Forelimb muscle (tissue), 1 donor: Measurements from ENCODE around the gene BPGM. TPM values are rescaled to one million over a fixed set of nuclear protein-coding genes. Genes with fewer than 3 reads are reported as not detected.

Experiments used
- DNase-seq: peaks from one replicate; pipeline ENCODE4 v3.0.0-alpha.2; 2013; ENCODE audit warnings: low read depth
- polyA plus RNA-seq: library from polyadenylated mRNA; unstranded; fragments of 120-200 nt; gene quantifications from one replicate; pipeline ENCODE4 v1.2.1, GENCODE V29; 2013; ENCODE audit not compliant: insufficient read length

The BPGM gene
- polyA plus RNA-seq, 1 donor, result 20.9 TPM

DNA sequence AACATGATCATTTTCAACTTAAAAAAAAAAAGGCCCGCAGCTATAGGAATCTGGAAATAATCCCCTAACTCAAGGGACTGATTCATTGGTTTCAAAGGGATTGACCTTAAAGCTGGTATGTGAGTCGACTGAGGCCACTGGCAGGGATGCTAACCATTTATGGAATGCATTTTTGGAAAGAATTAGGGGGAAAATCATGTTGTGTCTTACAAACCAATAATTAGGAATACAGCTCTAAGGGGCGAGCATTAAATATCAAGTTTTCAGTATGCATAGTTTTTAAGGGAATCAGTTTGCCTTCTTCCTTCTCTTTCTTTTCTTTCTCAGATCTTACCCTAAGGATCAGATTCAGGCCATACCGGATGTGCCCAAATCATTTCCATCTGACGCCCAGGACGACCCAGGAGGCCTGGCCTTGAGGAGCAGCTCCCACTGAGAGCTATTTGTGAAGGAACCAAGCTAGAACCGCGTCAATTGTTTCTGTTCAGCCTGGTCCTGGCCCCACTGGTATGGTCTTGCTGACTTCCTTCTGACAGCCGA is 48.7 kb downstream of the BPGM start:
- DNase-seq, result no peak

DNA sequence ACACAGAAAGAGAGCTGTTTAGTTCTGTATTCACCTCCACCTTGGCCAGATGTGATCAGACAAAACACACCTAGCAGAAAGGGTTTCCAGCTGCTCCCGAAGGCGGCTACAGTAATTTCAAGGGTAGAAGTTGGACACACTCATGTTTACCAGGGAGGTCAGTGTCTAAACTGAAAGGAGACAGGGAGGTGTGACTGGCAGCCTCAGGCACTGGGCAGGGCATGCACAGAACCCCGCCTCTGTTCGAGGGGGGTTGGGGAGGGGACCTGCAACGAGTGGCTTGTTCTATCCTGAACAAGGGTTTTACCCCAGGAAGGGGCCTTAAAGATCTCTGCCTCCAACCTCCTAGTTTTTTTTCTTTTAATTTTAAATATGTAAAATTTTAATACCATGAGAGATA is 49.6 kb downstream of the BPGM start:
- no peak for DNase-seq

DNA sequence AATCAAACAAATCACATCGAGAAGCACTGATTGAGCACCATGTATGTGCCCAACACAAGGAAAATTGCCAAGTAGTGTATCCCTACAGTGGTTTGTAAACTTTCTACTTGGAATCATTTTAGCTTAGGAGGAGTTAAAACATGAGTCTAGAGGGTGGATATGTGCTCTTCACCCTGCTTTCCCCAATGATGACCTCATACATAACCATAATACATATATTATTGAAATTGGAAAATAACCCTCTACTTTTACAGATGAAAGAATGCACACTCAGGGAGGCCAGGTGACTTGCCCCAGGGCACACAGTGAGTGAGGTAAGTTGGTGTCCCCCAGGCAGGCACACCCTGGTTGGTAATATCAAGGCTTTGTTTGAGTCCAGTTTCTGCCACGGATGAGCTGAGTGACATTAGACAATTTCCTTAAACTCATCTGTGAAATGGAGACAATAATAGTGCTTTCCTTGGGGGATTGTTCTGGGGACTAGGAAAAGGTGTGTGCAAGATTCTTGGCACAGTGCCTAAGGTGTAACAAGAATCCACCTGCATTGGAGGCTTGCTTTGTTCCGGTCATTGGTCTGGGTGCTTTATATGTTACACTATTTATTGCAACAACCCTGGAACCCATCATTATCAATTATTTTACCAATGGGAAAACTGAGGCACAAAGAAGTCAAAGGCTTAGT is 50.7 kb downstream of the BPGM start:
- no peak for DNase-seq

DNA sequence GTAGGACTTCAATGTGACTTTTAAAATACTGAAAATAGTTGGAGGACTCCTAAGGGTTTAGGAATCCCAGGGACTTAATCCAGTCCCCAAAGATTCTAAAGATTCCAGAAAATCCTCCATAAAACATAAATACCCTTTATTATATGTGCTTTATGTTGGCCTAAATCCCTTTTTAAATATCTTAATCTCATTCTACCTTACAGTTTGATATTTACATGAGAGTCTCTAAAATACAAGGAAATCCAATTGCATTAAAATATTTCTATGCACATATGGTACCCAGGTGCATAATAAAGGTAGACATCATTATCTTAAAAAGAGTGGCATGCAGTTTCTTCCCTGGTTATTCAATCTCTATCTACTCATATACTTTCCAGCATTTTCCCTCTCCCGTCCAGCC is 51.8 kb downstream of the BPGM start:
- DNase-seq, result no peak

DNA sequence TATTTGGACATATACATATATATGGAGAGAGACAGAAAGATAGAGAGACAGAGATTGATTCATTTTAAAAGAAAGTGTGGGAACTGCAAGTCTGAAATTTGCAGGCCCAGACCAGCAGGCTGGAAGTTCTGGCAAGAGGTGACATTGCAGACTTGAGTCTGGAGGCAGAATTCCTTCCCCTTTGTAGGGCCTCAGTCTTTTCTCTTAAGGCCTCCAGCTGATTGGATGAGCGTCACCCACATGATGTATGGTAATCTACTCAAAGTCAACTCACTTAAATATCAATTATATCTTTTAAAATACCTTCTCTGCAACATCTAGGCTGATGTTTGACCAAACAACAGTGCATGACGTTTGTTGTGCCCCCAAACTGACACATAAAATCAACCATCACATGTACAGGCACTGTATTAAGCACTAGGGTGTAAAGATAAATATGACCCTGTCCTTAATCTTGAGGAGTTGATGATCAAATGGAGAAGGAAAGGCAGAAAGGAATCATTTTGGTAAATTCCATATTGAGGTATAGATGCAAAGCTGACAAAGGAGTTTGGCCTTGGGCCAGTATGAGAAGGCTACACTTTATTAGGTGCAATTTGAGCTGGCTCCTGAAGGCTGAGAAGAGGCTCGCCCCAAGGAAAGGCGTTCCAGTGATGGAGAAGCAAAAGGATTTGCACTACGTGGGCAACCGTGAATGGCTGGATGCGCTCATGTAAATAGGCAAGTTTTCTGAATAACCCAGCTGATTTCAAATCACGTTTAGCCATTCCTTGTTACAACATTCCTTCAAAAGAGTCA is 52.6 kb downstream of the BPGM start:
- DNase-seq, result no peak

DNA sequence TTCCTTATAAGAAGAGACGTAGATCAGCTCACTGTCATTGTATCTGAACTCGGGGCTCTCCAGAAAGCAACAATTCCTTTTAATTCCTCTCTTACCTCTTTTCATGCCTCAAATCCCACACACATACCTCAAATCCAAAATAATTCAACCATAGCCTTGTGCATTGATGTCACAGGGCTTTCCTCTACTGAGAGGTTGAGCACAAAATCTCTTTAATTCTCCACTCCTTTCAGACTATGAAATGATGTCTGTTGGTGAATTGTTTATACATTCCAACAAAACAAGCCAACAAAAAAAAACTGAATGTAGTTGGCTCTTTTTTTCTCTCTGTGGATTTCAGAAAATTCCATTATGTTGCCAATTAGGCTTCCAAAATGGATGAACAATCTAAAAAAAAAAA is 53.2 kb downstream of the BPGM start:
- no peak for DNase-seq

DNA sequence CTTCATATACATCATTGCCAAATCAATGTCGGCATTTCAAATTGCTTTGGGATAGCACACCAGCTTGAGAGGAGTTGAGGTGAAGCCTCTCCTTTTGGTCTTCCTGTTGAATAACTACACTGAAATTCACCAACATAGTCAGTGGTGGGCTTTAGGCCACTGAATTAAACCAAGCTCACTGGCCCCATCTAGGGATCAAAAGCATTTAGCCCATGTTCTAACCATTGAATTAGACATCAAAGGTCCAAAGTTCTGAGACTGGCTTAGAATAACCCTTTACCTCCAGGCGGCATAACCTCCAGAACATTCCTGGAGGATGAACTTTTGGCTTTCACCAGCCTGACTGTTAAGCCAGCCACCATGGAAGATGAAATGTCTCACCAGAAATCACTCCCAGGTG is 54.6 kb downstream of the BPGM start:
- DNase-seq, result no peak

DNA sequence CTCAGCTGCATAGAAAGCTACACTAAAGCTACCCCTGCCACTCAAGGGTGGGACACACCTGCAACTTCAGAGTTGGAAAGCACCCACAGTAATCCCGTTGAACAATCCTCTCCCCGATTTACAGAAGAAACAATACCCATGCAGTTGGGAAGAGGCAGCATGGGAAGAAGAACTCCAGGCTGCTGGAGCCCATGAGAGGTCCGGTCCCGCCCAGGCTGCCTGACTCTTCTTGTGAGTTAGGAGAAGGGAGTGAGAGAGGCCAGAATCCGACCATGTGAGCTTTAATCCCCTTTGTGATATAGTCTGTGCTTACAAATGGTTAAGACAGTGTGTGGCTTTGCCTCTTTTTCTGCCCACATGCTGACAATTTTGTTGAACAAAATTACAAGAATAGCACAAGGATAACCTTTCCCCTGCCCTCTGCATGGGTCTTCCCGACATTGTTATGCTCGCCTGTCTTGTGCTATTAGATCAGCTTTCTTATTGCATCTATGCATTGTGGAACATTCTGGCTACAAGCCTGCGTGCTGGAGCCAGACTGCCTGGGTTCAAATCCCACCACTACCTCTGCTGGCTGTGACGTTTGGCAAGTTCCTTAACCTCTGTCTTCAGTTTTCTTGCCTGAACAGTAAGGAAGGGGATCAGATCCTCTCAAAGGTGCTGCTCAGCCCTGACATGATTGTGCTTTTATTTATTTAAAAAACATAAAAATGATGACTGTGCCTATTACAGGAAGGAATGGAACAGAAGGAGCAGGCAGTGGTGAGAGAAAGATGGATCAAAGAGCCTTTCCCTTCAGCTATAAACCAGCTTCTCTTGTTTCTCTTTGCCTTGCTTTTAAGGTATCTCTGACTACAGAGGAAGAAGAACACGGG is 56.0 kb downstream of the BPGM start:
- DNase-seq, result no peak

DNA sequence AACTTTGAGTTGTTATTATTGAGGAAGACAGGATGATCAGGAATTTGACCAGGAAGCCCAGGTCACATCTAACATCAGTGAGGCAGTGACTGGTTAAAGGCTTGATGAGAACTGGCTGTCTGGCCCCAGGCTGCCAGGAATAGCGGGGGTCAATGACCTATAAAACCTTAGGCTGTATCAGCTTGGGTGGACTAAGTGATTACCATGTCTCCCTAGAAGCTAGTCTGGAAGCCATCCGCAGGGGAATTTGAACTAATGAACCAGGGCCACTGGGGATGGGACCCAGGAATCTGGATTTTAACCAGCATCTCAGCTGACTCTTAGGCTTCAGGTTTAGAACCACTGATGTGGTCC is 56.6 kb downstream of the BPGM start:
- no peak for DNase-seq

DNA sequence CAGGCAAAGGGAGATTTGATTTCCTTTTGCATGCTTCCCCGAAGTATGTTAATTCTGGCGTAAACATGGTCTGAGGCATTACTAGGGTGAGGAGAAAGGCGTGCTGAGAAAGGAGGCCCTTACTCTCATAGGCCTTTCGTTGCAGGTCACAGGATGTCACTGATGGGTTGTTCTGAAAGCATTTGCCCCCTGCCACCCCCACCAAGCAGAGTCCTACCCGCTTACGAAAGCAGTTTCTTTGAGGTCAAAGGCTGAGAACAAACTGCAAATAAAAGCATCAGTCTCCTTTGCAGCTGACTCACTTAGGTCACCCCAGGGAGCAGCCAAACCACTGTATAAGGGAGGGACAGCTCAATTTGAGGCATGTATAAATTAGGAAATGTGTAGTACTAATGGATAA is 57.1 kb downstream of the BPGM start:
- DNase-seq, result no peak

DNA sequence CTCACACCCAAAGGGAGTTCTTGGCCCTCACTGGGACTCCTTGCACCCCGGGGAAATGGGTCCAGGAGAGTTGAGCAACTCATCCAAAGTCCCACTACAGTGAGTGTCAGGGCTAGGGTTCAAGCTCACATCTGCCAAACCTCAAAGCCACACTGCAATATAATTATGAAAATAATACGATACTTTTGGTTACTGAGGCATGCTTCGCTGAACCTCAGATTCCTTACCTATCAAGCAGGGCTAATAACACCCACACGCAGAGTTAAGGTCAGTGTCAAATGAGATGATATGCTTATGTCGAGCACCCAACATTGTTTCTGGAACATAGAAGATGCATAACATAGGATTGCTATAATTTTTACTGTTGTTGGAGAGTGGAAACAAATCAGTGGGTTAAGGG is 58.2 kb downstream of the BPGM start:
- no peak for DNase-seq

GRCh38 chr7:134705716-134706115 is 59.1 kb downstream of the BPGM start:
- DNase-seq, result no peak

DNA sequence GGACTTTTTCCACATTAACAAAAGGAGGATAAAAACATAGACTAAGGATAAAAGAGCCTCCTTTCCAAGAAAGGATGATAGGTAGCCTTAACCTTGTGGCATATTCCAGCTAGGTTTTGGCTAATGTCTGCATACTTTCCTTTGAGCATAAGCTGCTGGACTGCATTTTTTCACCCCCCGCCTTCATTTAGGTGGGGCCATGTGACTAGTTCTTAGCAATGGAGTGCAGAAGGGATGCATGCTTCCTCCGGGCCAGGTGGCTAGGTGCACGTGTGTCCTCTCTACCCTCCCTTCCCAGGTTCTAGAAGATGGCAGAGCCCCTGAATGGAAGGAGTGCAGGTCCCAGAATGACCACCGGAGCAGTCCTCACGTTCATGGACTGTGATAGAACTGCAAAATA is 59.8 kb downstream of the BPGM start:
- DNase-seq, result no peak

GRCh38 chr7:134707663-134708378 is 61.2 kb downstream of the BPGM start:
- DNase-seq, result no peak

DNA sequence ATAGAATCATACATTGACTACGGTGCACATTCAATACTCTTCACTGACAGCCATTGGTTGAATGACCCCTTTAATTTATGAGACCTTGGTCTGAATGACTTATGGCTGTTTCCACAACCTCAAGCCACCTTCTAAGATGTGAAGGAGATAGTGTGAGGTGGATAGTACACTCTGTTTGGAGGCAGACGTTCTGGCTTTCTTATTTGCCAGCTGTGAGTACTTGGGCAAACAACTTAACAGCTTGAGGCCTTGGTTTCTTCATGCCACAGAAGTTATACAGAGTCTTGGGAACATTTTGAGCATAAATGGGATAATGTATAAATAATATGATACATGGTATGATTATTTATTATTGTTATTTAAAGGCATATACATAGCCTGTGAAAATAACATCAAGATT is 62.0 kb downstream of the BPGM start:
- no peak for DNase-seq

DNA sequence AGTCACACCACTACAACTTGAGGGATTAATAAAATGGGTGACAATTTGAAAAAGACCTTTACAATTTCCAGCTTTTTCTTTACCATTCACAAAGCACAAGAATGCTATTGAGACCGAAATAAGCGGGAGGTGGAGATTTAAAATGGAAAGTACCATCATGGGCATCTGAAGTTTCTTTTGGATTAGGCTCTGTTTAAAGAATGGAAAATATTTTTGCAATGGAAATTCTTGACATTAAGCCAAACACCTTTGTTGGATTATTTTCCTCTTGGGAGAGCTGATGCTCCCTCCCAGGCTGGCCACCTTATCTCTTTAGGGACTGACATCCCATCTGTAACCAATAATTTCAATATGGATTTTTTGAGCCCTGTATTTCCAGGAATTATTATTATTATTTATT is 62.5 kb downstream of the BPGM start:
- no peak for DNase-seq

- no peak for DNase-seq
Measured at GRCh38 chr7:134710511-134710853, 63.8 kb downstream of the BPGM start.

GRCh38 chr7:134710854-134711624 is 64.4 kb downstream of the BPGM start:
- no peak for DNase-seq

DNA sequence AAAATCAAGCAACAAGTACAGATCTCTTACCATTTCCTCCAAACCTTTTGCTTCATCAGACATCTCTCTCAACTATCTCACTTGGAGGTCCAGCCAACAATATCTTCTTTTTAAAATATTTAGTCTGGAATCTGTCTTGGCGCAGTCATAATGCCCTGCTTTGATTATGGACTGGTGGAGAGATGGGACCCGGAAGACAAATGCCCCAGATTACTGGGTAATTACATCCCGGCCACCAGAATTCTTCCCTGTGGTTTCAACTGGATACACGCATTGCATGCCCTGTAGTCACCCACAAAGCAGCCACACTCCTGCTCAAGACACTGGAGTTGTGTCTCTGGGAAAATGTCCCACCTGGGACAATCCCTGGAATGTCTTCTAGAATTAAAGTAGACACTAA is 65.5 kb downstream of the BPGM start:
- DNase-seq, result no peak

DNA sequence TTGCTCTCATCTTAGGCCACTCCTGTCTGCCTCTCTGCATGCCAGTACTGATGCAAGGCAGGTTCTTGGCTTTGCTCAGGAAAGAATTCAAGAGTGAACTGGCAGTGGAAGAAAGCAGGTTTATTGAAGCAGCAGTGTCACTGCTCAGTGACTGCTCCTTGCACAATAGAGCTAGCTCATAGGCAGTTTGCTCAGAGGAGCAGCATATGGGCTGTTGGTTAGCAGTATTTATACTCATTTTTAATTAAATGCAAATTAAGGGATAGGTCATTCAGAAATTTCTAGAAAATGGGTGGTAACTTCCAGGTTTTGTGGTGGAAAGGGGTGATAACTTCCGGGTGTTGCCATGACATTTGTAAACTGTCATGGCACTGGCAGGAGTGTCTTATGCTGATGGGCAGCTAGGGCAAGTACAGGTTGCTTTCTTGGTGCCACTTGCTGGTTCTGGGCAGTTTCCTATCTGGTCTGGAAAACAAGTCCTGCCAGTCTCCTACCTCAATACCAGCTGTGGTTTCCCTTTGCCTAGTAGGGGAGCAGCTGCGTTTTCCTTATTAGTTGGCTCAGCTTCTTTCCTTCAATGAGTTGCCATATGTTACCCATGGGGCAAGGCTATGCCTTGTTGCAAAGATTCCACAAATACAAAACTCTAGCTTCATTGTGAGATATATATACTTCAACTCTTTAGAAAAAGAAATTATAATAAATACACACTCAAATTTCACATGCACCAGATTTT is 68.0 kb downstream of the BPGM start:
- no peak for DNase-seq
